Measurements from ENCODE around the gene NVL.

Gene NVL

GRCh38 chr1:224258351-224258750 lies 71.6 kb downstream of the NVL start:
- no peak for DNase-seq
- in situ Hi-C loops (cut with HindIII; ENCODE audit: low pct_ligation_motif_present, low pct_unique_long_range_greater_than_20kb, low sequenced_read_pairs): no loop called here

GRCh38 chr1:224256640-224257039 lies 73.3 kb downstream of the NVL start:
- DNase-seq: no peak
- in situ Hi-C loops (cut with HindIII; ENCODE audit: low pct_ligation_motif_present, low pct_unique_long_range_greater_than_20kb, low sequenced_read_pairs): no loop called here

- DNase-seq: no peak
- in situ Hi-C loops (cut with HindIII; ENCODE audit: low pct_ligation_motif_present, low pct_unique_long_range_greater_than_20kb, low sequenced_read_pairs): no loop called here
Observed at GRCh38 chr1:224253721-224254120, 76.3 kb downstream of the NVL start.

- in situ Hi-C loops (cut with HindIII; ENCODE audit: low pct_ligation_motif_present, low pct_unique_long_range_greater_than_20kb, low sequenced_read_pairs): no loop called here
- no peak for DNase-seq
Observed at GRCh38 chr1:224252479-224252878, 77.5 kb downstream of the NVL start.

- in situ Hi-C loops (cut with HindIII; ENCODE audit: low pct_ligation_motif_present, low pct_unique_long_range_greater_than_20kb, low sequenced_read_pairs): no loop called here
- DNase-seq: no peak
Observed at GRCh38 chr1:224251741-224252146, 78.2 kb downstream of the NVL start.

GRCh38 chr1:224245188-224245587 lies 84.8 kb downstream of the NVL start:
- in situ Hi-C loops (cut with HindIII; ENCODE audit: low pct_ligation_motif_present, low pct_unique_long_range_greater_than_20kb, low sequenced_read_pairs): no loop called here
- DNase-seq: no peak

- DNase-seq: no peak
- in situ Hi-C loops (cut with HindIII; ENCODE audit: low pct_ligation_motif_present, low pct_unique_long_range_greater_than_20kb, low sequenced_read_pairs): no loop called here
Observed at GRCh38 chr1:224238756-224239155, 91.2 kb downstream of the NVL start.

- in situ Hi-C loops (cut with HindIII; ENCODE audit: low pct_ligation_motif_present, low pct_unique_long_range_greater_than_20kb, low sequenced_read_pairs): no loop called here
- no peak for DNase-seq
Observed at GRCh38 chr1:224238212-224238611, 91.8 kb downstream of the NVL start.

GRCh38 chr1:224237119-224237881 lies 92.7 kb downstream of the NVL start:
- in situ Hi-C loops (cut with HindIII; ENCODE audit: low pct_ligation_motif_present, low pct_unique_long_range_greater_than_20kb, low sequenced_read_pairs): no loop called here
- no peak for DNase-seq

GRCh38 chr1:224235813-224236493 lies 94.0 kb downstream of the NVL start:
- in situ Hi-C loops (cut with HindIII; ENCODE audit: low pct_ligation_motif_present, low pct_unique_long_range_greater_than_20kb, low sequenced_read_pairs): no loop called here
- no peak for DNase-seq

GRCh38 chr1:224234017-224234416 lies 96.0 kb downstream of the NVL start:
- no peak for DNase-seq
- in situ Hi-C loops (cut with HindIII; ENCODE audit: low pct_ligation_motif_present, low pct_unique_long_range_greater_than_20kb, low sequenced_read_pairs): no loop called here

- DNase-seq: no peak
- in situ Hi-C loops (cut with HindIII; ENCODE audit: low pct_ligation_motif_present, low pct_unique_long_range_greater_than_20kb, low sequenced_read_pairs): no loop called here
Observed at GRCh38 chr1:224226849-224227502, 103.0 kb downstream of the NVL start.

- in situ Hi-C loops (cut with HindIII; ENCODE audit: low pct_ligation_motif_present, low pct_unique_long_range_greater_than_20kb, low sequenced_read_pairs): no loop called here
- DNase-seq: peak; percentile 21
Observed at GRCh38 chr1:224223819-224224714, 105.9 kb downstream of the NVL start.

- in situ Hi-C loops (cut with HindIII; ENCODE audit: low pct_ligation_motif_present, low pct_unique_long_range_greater_than_20kb, low sequenced_read_pairs): no loop called here
- DNase-seq: no peak
Observed at GRCh38 chr1:224219612-224220059, 110.3 kb downstream of the NVL start.

GRCh38 chr1:224219011-224219611 lies 110.9 kb downstream of the NVL start:
- no peak for DNase-seq
- in situ Hi-C loops (cut with HindIII; ENCODE audit: low pct_ligation_motif_present, low pct_unique_long_range_greater_than_20kb, low sequenced_read_pairs): no loop called here

- DNase-seq: no peak
- in situ Hi-C loops (cut with HindIII; ENCODE audit: low pct_ligation_motif_present, low pct_unique_long_range_greater_than_20kb, low sequenced_read_pairs): no loop called here
Observed at GRCh38 chr1:224217655-224218623, 112.0 kb downstream of the NVL start.

- DNase-seq: no peak
- in situ Hi-C loops (cut with HindIII; ENCODE audit: low pct_ligation_motif_present, low pct_unique_long_range_greater_than_20kb, low sequenced_read_pairs): no loop called here
Observed at GRCh38 chr1:224216382-224216781, 113.6 kb downstream of the NVL start.

Data from ACHN (cell line).